Measurements from ENCODE around the gene RIN2. TPM values are rescaled to one million over a fixed set of nuclear protein-coding genes. Genes with fewer than 3 reads are reported as not detected.

Gene RIN2
- total and polyA plus RNA-seq, 4 donors: 3.4 to 16.6 (median 6.3) TPM

DNA sequence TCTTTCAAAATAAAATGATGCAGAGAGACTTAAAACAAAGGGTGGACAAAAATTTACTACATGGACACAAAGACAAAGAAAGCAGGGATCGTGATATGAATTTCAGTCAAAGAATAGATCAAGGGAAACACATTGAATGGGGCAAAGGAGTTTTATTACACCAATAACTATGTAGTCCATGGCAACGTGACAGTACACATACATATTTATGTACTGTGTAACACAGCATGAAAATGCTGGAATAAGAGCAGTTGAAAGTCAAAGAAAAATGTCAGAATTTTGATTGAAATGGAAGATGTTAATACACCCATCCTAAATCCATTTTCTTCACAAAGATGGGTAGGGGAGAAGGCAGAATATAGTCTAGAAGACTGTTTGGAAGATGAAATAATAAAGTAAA lies 9.4 kb upstream of the RIN2 start:
- H3K36me3 ChIP-seq (ENCODE audit: control insufficient read depth in 4 of 4, insufficient read depth in 3 of 4, low read depth in 1 of 4, low read length in 3 of 4): no peaks in the 10 kb centered on the region
- TF ChIP-seq, protein P1, sequence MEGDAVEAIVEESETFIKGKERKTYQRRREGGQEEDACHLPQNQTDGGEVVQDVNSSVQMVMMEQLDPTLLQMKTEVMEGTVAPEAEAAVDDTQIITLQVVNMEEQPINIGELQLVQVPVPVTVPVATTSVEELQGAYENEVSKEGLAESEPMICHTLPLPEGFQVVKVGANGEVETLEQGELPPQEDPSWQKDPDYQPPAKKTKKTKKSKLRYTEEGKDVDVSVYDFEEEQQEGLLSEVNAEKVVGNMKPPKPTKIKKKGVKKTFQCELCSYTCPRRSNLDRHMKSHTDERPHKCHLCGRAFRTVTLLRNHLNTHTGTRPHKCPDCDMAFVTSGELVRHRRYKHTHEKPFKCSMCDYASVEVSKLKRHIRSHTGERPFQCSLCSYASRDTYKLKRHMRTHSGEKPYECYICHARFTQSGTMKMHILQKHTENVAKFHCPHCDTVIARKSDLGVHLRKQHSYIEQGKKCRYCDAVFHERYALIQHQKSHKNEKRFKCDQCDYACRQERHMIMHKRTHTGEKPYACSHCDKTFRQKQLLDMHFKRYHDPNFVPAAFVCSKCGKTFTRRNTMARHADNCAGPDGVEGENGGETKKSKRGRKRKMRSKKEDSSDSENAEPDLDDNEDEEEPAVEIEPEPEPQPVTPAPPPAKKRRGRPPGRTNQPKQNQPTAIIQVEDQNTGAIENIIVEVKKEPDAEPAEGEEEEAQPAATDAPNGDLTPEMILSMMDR (IDR thresholded peaks at IDR 0.05; ENCODE audit: low read depth, low read length, missing input control): no peak
- no peak for TF ChIP-seq FOXA1 (IDR thresholded peaks at IDR 0.05)
- TF ChIP-seq YY1 (IDR thresholded peaks at IDR 0.05): no peak
- TF ChIP-seq, protein P2, sequence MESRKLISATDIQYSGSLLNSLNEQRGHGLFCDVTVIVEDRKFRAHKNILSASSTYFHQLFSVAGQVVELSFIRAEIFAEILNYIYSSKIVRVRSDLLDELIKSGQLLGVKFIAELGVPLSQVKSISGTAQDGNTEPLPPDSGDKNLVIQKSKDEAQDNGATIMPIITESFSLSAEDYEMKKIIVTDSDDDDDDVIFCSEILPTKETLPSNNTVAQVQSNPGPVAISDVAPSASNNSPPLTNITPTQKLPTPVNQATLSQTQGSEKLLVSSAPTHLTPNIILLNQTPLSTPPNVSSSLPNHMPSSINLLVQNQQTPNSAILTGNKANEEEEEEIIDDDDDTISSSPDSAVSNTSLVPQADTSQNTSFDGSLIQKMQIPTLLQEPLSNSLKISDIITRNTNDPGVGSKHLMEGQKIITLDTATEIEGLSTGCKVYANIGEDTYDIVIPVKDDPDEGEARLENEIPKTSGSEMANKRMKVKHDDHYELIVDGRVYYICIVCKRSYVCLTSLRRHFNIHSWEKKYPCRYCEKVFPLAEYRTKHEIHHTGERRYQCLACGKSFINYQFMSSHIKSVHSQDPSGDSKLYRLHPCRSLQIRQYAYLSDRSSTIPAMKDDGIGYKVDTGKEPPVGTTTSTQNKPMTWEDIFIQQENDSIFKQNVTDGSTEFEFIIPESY (IDR thresholded peaks at IDR 0.05): no peak
- TF ChIP-seq SP1 (IDR thresholded peaks at IDR 0.05): no peak
- H3K9me3 ChIP-seq (ENCODE audit: control insufficient read depth in 4 of 4, low read length in 3 of 4): peaks cover 0 to 2% (median 0%) of the 10 kb centered on the region in 4 donors
- H3K27ac ChIP-seq (ENCODE audit: low read depth in 1 of 2, low read length in 2 of 2): no peak overlapping the region
- no peak overlapping the region for H3K9ac ChIP-seq (ENCODE audit: low read depth in 1 of 2, low read length in 2 of 2)
- DNase-seq (ENCODE audit: low spot score): no peak
- H3K4me1 ChIP-seq (ENCODE audit: control insufficient read depth in 4 of 4, insufficient read depth in 4 of 4, low read length in 3 of 4): no peaks in the 10 kb centered on the region
- 81% methylated on average over 2 of the region's 2 CpGs for WGBS
- no peaks in the 10 kb centered on the region for H3K27me3 ChIP-seq (ENCODE audit: control insufficient read depth in 4 of 4, insufficient read depth in 4 of 4, low read length in 3 of 4)
- H3K4me3 ChIP-seq (ENCODE audit: low read depth in 1 of 3, low read length in 3 of 3): no peak overlapping the region

DNA sequence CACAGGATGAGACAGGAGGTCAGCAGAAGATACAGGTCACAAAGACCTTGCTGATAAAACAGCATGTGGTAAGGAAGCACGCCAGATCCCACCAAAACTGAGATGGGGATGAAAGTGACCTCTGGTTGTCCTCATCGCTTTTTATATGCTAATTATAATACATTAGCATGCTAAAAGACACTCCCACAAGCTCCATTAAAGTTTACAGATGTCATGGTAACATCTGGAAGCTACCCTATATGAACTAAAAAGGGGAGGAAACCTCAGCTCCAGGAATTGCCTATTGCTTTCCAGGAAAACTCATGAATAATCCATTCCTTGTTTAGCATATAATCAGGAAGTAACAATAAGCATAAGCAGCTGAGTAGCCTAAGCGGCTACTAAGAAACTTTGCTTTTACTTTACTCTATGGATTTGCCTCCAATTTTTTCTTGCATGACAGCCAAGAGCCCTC lies 8.4 kb upstream of the RIN2 start:
- Histone ChIP-seq H3K9me3 (ENCODE audit: control insufficient read depth in 4 of 4, low read length in 3 of 4) (peaks cover 0 to 2% (median 0%) of the 10 kb centered on the region in 4 donors), H3K9ac (ENCODE audit: low read depth in 1 of 2, low read length in 2 of 2) (no peak overlapping the region), H3K27me3 (ENCODE audit: control insufficient read depth in 4 of 4, insufficient read depth in 4 of 4, low read length in 3 of 4) (no peaks in the 10 kb centered on the region), H3K27ac (ENCODE audit: low read depth in 1 of 2, low read length in 2 of 2) (no peak overlapping the region), H3K4me3 (ENCODE audit: low read depth in 1 of 3, low read length in 3 of 3) (no peak overlapping the region), H3K4me1 (ENCODE audit: control insufficient read depth in 4 of 4, insufficient read depth in 4 of 4, low read length in 3 of 4) (no peaks in the 10 kb centered on the region), H3K36me3 (ENCODE audit: control insufficient read depth in 4 of 4, insufficient read depth in 3 of 4, low read depth in 1 of 4, low read length in 3 of 4) (no peaks in the 10 kb centered on the region)
- TF ChIP-seq, protein P2 (IDR thresholded peaks at IDR 0.05): no peak
- TF ChIP-seq HNF4A (conservative IDR thresholded peaks at IDR 0.05) (no peak), EGR1 (IDR thresholded peaks at IDR 0.05; ENCODE audit: low read depth in 2 of 2) (no peak)
- 43% methylated on average over 3 of the region's 3 CpGs for WGBS
- DNase-seq (ENCODE audit: low spot score): no peak

DNA sequence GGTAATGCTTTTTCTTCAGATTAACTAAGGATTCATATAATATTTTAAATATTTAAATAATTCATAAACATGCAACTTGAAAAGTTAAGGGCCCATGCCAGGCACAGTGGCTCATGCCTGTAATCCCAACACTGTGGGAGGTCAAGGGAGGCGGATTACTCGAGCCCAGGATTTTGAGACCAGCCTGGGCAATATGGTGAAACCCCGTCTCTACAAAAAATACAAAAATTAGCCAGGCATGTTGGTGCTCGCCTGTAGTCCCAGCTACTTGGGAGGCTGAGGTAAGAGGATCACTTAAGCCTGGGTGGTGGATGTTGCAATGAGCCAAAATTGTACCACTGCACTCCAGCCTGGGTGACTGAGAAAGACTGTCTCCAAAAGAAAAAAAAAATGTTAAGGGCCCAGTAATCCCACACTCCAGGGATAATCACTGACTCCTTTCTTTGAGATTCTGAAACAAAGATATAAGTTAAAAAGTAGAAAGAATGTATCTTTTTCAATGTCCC lies 7.9 kb upstream of the RIN2 start:
- Histone ChIP-seq H3K27ac (ENCODE audit: low read depth in 1 of 2, low read length in 2 of 2) (no peak overlapping the region), H3K9ac (ENCODE audit: low read depth in 1 of 2, low read length in 2 of 2) (no peak overlapping the region), H3K27me3 (ENCODE audit: control insufficient read depth in 4 of 4, insufficient read depth in 4 of 4, low read length in 3 of 4) (no peaks in the 10 kb centered on the region), H3K9me3 (ENCODE audit: control insufficient read depth in 4 of 4, low read length in 3 of 4) (peaks cover 0 to 2% (median 0%) of the 10 kb centered on the region in 4 donors), H3K36me3 (ENCODE audit: control insufficient read depth in 4 of 4, insufficient read depth in 3 of 4, low read depth in 1 of 4, low read length in 3 of 4) (no peaks in the 10 kb centered on the region), H3K4me3 (ENCODE audit: low read depth in 1 of 3, low read length in 3 of 3) (no peak overlapping the region), H3K4me1 (ENCODE audit: control insufficient read depth in 4 of 4, insufficient read depth in 4 of 4, low read length in 3 of 4) (no peaks in the 10 kb centered on the region)
- WGBS: 94% methylated on average over 4 of the region's 4 CpGs
- no peak for TF ChIP-seq HNF4A (conservative IDR thresholded peaks at IDR 0.05)
- no peak for TF ChIP-seq FOXA2 (IDR thresholded peaks at IDR 0.05)
- no peak for TF ChIP-seq FOXA1 (IDR thresholded peaks at IDR 0.05)
- no peak for TF ChIP-seq NR2F2 (IDR thresholded peaks at IDR 0.05)
- TF ChIP-seq HNF4G (IDR thresholded peaks at IDR 0.05): no peak
- TF ChIP-seq, protein P3, sequence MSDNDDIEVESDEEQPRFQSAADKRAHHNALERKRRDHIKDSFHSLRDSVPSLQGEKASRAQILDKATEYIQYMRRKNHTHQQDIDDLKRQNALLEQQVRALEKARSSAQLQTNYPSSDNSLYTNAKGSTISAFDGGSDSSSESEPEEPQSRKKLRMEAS (IDR thresholded peaks at IDR 0.05): no peak
- no peak for TF ChIP-seq RAD21 (IDR thresholded peaks at IDR 0.05)
- no peak for TF ChIP-seq JUND (IDR thresholded peaks at IDR 0.05)
- no peak for TF ChIP-seq TAF1 (conservative IDR thresholded peaks at IDR 0.05)
- DNase-seq (ENCODE audit: low spot score): no peak

Data from liver (tissue), 9 donors.